Activated CD4-positive, alpha-beta T cell treated with anti-CD3 and anti-CD28 coated beads for 1 hour (primary cell): ENCODE results near the gene KRTAP4-6.
"Not testable (repeated sequence)": the region's sequence is repeated elsewhere in the genome, so short reads cannot be mapped to it uniquely, and the experiment has no call there.

ENCODE experiments used
- DNase-seq: peaks from one replicate; pipeline ENCODE4 v3.0.0-alpha.2; 2020

KRTAP4-6 gene

GRCh38 chr17:41104386-41105038 lies 35.8 kb downstream of the KRTAP4-6 start:
- not testable (repeated sequence) for DNase-seq

GRCh38 chr17:41103896-41104295 lies 36.4 kb downstream of the KRTAP4-6 start:
- DNase-seq, result no peak

DNA sequence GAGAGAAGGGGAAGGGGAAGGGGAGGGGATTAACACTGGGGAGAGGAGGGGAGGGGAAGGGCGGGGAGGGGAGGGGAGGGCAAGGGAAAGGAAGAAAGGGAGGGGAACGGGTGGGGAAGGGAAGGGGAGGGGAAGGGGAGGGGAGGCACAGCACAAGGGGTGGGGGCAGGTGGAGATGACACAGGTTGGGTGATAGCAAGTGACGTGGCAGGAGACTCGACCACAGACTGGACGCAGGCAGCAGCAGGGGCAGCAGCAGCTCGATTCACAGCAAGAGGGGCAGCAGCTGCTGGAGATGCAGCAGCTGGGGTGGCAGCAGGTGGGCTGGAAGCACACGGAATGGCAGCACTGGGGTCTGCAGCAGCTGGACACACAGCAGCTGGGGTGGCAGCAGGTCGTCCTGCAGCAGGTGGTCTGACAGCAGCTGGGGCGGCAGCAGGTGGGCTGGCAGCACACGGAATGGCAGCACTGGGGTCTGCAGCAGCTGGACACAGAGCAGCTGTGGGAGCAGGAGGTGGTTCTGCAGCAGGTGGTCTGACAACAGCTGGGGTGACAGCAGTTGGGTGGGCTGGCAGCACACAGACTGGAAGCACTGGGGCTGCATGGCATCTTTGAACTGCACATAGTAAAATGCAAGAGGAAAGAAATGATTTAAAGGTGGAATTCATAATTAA lies 38.6 kb downstream of the KRTAP4-6 start, which contains the start of gene KRTAP4-16:
Gene KRTAP4-16 (minus strand): TSS at position 624 of the 674 bp plus-strand sequence. CDS start 0 bp downstream, at position 624.
- DNase-seq, result no peak

DNA sequence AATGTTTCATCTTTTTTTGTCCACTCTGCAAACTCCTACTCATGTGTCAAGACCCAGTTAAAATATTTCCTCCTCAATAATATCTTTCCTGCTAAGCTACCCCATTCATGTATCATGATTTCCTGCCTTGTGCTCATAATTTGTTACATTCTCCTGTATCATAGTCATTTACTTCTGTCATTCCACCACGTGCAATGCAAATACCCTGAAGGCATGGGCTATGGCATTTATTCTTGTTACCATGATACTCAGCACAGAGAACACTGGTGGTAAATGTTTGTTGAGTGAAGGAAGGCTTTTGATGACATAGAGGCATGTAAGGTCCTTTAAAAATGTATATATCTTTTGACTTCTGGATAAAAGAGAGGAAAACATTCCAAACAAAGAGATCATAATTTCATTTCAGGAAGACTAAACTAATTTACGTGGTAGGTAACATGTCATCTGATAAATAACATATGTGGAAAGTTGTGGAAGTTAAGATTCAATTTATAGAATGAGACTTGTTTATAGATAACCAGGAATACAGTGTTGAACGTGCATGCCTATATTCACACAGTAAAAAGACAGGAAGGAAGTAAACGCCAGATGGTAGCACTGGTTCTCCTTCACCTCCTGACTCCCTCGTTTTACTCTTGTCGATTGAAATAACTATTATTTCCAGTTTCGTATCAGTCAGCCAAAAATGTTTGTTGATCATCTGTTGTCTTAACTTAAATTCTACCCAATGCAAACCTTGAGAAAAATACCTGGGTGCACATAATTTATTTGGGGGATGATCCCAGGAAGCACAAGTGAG lies 40.5 kb downstream of the KRTAP4-6 start:
- not testable (repeated sequence) for DNase-seq

DNA sequence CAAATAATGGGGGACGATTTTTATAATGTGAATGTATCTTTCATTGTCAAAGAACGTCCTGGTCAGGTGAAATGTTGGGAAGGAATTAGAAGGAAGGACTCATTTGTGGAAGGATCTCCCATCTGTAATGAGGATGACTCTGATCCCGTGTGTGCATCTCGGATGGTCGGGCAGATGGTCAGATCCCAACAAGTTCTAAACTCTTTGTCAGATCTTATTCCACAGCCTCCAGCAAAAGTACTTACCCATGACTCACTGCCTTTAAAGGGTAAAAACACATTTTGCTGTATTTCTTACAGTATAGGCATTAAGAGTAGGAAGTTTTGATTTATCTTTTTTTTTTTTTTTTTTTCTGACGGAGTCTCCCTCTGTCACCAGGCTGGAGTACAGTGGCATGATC lies 41.9 kb downstream of the KRTAP4-6 start:
- DNase-seq, result no peak

GRCh38 chr17:41098042-41098441 lies 42.3 kb downstream of the KRTAP4-6 start, which contains the start of gene KRTAP4-8:
KRTAP4-8 (minus strand) TSS chr17:41098142; CDS start chr17:41098084, 58 bp downstream.
- DNase-seq, result no peak

- no peak for DNase-seq
Observed at GRCh38 chr17:41096055-41096454, 44.3 kb downstream of the KRTAP4-6 start.
